GF-D8 (cell line): Measurements from ENCODE around the gene PRKCQ.
"Not testable (repeated sequence)": the region's sequence is repeated elsewhere in the genome, so short reads cannot be mapped to it uniquely, and the experiment has no call there.

Source experiments
- DNase-seq: peaks from one replicate; lab custom pipeline; 2025; lab: John Stamatoyannopoulos, UW

Gene PRKCQ

GRCh38 chr10:6455592-6455991 is 124.5 kb downstream of the PRKCQ start:
- DNase-seq = no peak

DNA sequence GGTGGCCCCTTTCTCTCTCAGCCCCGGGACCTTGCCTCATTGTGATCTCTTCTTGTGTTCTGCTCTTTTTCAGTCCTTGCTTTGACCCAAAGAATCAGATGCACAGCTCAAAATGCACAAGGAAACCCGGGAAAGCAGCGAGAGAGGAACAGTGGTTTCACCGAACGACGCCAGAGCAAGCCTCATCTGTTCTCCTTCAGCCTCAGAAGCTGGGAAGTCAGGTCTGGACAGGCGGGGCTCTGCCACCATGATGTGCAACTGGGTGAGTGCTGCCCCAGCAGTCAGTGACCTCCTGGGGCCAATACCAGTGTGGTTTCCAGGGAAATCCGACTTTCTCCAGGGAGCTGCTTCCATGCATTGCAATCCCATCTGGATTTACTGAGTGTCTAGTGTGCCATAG is 133.4 kb downstream of the PRKCQ start:
- no peak for DNase-seq

DNA sequence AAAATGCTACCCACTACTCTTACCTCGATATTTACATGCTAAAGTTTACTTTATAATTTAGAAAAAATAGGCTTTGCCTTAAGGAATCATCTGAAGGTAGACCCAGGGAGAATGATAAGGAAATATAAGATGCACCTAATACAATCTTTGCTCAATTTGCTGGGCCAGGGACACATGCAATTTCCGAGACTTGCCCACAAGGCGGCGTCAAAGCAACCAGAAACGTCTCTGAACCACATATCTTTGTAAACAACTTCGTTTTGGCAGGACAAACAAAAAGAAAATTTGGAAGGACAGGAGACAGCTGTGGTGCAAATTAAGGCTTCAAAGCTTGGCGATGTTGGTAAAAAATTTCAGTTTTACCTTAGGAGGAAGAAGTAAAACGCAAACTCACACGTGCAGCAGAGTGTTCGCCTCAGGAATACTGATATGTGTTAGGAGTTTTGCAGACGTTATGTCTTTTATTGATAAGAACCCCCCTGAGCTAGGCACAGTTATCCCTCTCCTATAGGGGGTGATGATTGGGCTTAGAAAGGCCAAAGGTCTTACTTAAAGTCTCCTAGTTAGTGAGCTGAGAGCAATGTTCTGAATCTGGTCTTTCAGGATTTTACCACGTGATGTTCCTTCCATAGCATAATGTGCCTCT is 134.3 kb downstream of the PRKCQ start:
- no peak for DNase-seq

DNA sequence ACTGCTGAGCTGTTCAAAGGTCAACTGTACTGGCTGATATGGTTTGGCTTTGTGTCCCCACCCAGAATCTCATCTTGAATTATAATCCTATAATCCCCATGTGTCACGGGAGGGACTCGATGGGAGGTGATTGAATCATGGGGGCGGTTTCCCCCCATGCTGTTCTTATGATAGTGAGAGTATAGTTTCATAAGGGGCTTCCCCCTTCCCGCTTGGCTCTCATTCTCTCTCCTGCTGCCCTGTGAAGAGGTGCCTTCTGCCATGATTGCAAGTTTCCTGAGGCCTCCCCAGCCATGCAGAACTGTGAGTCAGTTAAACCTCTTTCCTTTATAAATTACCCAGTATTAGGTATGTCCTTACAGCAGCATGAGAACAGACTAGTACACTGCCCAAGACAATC is 140.2 kb downstream of the PRKCQ start:
- DNase-seq = not testable (repeated sequence)

DNA sequence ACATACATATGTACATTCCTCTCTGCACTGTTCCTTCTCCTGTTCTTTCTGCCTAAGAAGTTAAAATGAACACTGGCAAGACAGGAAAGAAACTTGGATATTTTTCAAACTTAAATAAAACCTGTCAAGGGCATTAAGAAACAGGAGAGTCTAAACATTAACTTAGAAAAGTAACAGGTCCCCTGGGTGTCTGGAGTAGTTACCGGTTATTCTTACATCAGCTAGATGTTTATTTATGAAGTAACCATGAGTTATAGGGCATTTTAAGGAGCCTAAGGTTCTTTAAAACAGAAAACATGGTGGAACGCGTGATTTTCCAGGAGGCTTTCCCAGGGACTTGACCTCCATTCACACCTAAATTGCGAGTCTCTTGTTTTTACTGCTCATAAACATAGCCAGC is 148.2 kb downstream of the PRKCQ start:
- no peak for DNase-seq

DNA sequence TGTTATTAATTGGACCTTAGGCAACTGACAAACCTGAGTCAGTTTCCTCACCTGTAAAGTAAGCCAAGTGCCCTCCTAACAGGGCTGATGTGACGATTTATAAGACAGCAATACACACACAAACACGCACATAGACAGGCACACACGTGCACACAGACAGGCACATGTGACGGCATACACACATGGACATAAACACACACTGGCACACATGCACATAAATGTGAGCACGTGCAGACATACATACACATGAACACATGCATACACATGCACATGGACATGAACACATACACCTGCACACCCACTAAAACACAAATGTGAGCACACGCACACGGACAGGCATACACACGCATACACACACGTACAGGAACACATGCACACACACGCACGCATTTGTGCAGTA is 148.9 kb downstream of the PRKCQ start:
- no peak for DNase-seq

- no peak for DNase-seq
Measured at GRCh38 chr10:6430423-6430980, 149.6 kb downstream of the PRKCQ start.

DNA sequence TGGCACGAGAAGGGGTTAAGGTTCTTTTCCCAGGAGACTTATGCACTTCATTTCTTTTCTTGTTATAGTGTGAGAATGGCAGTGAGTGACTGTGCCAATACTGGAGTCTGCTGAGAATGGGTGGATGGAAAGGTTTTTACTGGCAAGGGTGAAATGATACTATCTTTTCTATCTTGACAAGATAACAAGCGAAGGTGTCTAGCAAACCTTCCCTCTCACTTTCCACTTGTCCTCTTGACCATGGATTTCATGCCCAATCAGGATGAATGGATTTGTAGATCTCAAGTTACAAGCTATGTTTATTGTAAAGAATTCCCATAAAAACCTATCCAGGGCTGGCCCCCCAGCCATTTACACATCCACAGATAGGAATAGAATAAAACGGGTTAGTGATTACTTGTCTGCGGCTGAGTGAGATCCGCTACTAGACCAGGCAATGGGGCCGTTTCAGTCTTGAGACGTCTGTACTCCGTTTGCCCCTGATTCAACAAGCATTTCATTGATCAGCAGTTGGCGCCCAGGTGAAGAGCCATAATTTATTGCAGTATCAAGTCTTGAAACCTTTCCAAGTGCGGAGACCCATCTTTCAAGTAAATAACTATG is 152.6 kb downstream of the PRKCQ start:
- no peak for DNase-seq

GRCh38 chr10:6426317-6426716 is 153.8 kb downstream of the PRKCQ start:
- no peak for DNase-seq

DNA sequence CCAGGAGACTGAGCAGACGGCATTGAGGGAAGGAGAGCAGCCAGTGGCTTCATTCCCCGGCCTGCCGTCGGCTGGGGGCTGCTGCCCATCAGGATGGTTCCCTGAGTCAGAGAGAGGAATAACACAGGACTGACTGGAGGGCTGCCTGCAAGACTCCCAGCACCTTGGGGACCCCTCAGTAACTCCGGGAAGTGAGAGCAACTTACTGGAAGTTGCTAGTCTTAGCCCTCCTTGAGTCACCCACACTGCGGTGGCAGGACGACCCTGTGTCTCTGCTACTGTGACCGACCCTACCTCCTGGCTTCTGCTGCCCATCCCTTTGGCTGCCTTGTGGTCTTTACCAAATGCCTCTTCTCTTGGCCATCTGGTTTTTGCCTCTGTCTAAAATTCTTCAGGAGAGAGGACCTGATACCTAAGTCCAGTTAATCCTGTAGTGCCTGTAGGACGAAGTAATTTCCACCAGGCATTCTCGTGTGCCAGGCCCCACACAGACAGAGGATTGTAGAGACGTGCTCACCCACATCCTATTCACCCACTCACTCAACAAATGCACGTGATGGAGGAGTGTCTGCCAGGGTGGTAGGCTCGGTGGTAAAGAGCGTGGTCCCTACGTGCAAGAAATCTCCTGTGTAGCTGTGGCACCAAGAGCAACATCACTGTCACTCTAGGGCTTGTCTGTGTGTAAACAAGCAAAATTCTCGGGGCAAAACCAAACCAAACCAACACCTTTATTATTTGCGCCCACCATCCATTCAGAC is 156.5 kb downstream of the PRKCQ start:
- no peak for DNase-seq

DNA sequence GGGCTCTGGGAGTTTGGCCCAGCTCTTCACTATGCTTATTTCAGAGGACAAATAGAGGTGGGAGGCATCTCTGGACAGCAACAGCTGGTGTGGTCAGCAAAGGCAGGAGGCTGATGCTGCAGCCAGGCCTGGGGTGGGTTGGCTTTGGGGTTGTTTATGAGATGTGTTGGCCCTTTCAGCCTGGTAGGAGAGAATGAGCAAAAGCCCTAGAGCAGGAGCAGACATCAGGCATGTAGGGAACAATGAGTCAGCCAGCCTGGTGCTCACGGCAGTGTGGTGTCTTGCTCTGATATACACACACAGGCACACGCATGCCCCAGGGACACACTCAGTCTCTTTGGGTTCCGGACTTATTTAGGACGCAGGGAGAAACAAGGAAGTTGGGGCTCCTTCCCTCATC is 157.1 kb downstream of the PRKCQ start:
- DNase-seq = no peak

GRCh38 chr10:6418613-6419216 is 161.4 kb downstream of the PRKCQ start:
- DNase-seq = no peak

DNA sequence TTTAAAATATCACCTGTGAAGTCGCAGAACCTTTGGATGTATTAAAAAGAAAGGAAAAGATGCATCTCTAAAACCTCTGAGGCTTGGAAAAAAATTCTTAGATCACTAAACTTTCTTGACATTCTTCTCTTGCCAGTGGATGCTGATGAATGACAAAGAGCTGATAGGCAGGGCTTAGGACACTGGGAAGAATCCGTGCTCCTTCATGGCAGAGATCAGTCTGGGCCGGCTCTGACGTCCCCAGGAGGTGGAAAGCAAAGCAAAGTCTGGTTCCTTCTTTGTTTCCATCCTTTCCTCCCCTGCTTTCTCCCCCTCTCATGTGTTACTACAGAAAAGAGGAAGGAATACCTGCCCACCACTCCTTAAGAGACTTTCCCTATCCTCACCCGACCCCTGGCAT is 161.9 kb downstream of the PRKCQ start:
- DNase-seq = no peak

DNA sequence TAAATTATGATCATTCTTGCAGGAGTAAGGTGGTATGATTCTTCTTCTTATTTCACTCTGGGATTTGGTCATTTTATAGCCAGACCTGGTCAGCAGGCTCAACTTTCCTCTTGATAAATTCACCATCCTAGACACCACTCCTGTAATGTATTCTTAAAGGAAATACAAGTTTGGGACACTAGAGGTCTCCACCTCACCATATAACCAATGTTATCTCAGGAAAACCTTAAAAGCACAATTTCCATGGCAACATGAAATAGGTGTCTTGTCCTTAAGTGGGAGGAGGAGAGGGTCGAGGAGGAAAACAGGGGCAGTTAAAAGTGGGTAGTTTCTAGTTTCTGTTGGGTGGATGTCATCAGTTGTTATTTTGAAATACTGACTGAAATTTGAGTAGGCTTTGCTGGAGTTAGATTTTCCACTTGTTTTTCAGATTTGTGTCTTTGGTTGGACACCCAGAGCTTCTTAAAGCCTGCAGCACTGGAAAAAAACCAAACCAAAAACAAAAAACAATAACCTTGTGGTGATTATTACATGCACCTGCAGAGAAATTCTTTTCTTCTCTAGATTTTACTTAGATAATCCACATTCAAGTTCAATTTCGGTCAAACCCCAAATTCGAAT is 163.1 kb downstream of the PRKCQ start:
- peak; percentile 34 for DNase-seq

DNA sequence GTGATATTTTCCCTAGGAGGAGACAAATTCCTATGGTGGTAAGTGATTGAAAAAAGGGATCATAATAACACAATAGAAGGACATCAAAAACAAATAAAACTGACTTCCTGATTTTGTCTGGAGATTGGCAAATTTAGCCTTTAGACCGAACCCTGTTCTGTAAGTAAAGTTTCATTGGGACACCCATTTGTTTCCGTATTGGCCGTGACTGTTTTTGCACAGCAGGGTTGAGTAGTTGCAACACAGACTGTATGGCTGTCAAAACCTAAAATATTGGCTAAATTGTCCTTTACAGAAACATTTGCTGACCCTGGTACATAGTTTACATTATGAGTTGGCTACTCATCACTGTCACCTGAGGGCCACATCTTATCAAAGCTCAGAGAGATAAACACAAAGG is 168.6 kb downstream of the PRKCQ start:
- DNase-seq = no peak

GRCh38 chr10:6410830-6411229 is 169.2 kb downstream of the PRKCQ start:
- DNase-seq = no peak

- no peak for DNase-seq
Measured at GRCh38 chr10:6409971-6410643, 170.0 kb downstream of the PRKCQ start.

GRCh38 chr10:6408799-6409198 is 171.3 kb downstream of the PRKCQ start:
- no peak for DNase-seq

GRCh38 chr10:6407034-6407721 is 172.9 kb downstream of the PRKCQ start:
- DNase-seq = no peak

DNA sequence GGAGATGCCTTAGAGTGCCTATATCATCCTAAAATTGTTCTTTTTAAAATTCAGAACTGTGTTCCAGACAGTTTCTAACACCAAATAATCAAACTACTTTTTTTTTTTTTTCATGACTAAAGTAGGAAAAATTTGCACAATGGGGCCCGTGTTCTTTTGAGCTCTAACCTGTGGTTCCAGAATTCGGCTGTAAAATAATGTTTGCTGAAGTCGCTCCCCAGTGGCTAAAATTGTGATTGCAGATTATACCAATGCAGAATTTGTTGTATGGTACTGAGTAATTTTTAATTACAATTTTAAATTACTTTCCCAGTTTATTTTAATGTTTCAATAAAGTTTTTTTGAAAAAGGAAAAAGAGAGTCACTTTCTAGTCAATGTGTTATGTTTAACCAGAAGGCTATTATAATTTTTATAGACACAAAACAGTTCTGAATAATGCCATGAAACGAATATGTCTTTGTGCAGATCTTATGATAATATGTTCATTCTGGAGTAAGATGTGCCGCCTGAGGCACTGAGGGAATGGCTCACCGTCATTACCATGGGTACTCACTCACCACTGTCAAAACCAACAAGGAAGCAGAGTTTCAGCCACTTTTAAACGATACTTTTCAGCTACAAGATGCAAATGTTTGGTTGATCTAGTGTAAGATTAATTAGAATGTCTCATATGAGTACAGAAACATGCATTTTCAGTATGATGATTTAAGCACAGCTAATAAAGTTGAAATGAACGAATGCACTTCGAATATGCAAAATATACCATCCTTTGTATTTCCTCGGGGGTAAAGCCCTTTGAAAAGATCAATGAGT is 173.6 kb downstream of the PRKCQ start:
- DNase-seq = no peak
